Brain pericyte (primary cell): ENCODE data around the gene CNTNAP4.

ENCODE experiments used
- DNase-seq: peaks from one replicate; pipeline ENCODE4 v3.0.0-alpha.2; 2012; ENCODE audit warnings: low read depth, low spot score

Gene CNTNAP4

DNA sequence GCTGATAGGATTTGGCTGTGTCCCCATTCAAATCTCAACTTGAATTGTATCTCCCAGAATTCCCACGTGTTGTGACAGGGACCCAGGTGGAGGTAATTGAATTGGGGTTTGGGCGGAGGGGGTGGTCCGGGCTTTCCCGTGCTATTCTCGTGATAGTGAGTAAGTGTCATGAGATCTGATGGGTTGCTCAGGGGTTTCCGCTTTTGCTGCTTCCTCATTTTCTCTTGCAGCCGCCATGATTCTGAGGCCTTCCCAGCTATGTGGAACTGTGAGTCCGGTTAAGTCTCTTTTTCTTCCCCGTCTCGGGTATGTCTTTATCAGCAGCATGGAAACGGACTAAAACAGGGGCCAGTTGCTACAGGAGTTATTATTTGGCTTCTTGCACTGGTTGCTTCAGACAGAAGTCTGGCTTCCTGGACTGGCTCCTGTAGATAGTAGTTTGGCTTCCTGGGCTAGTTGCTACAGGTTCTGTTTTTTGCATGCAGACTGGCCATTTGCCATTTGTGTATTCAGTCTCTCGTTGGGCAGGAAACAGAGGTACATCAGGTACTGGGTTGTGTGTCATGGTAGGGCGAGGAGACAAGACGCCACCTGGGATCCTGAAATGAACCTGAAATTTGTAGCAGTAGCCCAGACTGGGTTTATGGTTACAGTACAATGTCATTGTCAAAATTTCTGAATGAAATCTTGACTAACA lies 32.6 kb downstream of the CNTNAP4 start:
- no peak for DNase-seq

DNA sequence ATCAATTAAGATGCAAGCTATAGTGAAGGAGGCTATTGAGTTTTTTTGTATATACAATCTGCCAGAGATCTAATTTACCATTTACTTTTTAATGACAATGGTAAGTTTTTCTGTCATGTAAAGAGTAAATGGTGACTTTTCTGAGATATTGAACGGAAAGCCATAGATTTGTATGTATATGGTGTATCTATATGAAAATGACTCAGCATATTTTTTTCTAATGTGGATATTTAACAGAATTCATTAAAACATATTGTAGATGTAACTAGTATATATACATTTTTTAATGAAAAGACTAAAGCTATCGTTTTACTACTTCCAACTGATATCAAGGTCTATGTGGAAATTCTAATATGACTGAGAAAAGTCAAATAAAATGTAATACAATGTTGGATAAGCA lies 34.1 kb downstream of the CNTNAP4 start:
- DNase-seq, result no peak

- no peak for DNase-seq
Observed at GRCh38 chr16:76318565-76318964, 41.4 kb downstream of the CNTNAP4 start.

GRCh38 chr16:76329106-76329505 lies 51.9 kb downstream of the CNTNAP4 start:
- no peak for DNase-seq

DNA sequence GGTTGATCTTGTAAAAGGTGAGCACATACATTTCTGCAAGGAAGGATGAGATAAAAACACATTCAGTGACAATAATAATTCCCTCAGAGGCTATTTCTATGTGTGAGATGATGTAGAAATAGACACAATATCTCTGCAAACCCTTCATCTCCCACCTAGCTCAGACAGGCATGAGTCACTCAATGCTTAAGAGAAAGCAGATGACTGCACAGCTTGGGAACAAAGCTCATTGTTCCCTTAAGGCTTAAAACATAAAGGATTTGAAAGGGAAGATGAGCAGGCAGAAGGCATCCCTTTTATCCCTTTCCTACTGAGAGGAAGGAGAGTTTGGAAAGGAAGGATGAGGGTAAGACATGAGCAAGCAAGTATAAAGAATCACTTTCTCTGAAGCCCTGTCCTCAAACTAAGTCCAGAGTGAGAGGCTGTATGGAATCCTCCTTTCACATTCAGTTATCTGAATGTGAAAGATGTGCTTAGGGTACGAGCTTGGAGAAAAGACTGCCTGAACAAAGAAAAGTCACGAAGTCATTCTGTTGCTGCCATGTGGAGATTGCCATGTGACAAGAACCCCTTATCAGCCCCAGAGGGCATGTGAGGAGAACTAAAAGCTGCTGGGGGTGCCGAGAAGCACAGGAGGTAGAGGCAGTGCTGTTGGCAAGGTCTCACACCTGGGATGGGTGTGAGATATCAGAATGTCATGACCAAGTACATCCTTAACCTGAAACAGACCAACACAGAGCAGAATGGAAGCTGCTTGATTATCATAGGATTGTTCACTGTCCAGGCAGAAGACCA lies 58.2 kb downstream of the CNTNAP4 start:
- no peak for DNase-seq

GRCh38 chr16:76336112-76336511 lies 58.9 kb downstream of the CNTNAP4 start:
- no peak for DNase-seq

GRCh38 chr16:76338472-76338871 lies 61.3 kb downstream of the CNTNAP4 start:
- no peak for DNase-seq

- DNase-seq, result no peak
Observed at GRCh38 chr16:76343769-76344168, 66.6 kb downstream of the CNTNAP4 start.

- no peak for DNase-seq
Observed at GRCh38 chr16:76345163-76345661, 68.0 kb downstream of the CNTNAP4 start.

DNA sequence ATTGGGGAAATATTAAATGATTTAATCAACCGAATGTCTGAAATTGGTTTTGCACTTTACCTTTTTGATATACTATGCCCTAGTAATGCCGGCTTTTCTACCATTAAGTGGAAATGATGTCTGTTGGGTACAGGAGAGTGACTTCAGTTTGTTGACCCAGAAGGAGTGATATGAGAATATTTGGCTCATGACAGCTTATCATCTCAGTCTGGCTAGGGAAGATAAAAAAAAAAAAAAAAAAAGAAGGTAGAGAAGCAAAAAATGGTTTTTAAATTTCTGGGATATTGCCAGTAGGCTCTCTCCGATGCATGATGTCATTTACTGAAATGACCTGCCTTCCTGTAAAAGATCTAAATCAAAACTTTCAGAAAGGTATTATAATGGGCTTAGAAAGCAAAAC lies 69.0 kb downstream of the CNTNAP4 start:
- no peak for DNase-seq

- DNase-seq, result no peak
Observed at GRCh38 chr16:76351441-76351840, 74.2 kb downstream of the CNTNAP4 start.

DNA sequence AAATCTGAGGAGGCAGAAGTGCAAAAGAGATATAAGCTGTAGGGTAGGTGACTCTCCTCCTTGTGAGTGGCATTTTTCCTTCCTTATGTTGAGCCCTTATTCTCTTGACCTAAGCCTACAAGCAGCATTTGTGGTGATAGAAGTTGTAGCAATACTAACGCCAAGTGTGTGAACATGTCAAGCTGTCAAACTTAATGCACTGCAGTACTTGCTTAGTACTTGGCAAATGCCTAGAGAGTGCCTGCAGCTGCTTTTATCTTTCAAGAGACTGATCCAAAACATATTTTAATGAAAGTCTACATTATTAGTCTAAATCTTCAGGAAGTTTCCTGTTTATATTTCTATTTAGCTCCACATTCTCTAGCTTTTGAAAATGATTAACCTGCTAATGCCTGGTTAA lies 83.2 kb downstream of the CNTNAP4 start:
- no peak for DNase-seq

- DNase-seq, result no peak
Observed at GRCh38 chr16:76370344-76370743, 93.1 kb downstream of the CNTNAP4 start.

DNA sequence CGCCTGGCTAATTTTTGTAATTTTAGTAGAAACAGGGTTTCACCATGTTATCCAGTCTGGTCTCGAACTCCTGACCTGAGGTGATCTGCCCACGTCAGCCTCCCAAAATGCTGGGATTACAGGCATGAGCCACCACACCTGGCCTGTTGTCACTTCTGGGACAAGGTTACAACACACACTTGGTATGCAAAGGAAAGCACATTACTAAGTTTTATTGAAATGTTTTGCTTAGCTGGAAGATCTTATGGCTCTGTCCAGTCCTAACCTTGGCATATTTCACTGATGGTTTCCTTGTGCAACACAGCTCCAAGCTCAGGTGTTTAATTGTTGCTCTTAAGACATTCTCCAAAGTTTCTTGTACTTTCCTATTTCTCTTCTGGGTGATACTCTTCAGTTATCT lies 94.2 kb downstream of the CNTNAP4 start:
- DNase-seq, result no peak

GRCh38 chr16:76373998-76374397 lies 96.8 kb downstream of the CNTNAP4 start:
- no peak for DNase-seq

DNA sequence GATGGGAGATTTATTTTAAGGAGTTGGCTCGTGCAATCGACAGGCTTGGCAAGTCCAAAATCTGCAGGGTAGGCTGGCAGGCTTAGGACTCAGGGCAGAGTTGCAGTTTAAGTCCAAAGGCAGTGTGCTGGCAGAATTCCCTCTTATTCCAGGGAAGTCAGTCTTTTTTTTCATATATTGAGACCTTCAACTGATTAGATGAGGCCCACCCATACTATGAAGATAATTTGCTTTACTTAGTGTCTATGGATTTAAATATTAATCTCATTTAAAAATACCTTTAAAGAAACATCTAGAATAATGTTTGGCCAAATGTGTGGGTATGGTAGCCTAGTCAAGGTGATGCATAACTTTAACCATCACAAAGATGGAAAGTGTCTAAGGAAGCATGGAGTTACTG lies 99.8 kb downstream of the CNTNAP4 start:
- DNase-seq, result no peak

DNA sequence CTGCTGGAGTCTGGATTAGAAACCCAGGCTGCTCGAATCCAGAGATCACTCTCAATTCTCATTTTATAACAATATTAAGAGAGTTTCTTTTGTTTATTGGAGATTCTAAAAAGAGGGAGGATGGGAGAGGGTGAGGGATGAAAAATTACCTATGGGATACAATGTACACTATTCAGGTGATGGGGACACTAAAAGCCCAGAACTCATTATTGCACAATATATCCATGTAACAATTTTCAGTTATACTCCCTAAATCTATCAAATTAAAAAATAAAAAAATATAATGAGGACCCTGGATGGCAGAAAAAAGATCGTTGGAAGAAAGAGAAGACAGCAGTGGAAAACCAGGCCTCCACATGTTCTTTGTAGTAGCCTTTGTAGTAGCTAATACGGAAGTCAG lies 100.8 kb downstream of the CNTNAP4 start:
- DNase-seq, result no peak

- no peak for DNase-seq
Observed at GRCh38 chr16:76381096-76381495, 103.9 kb downstream of the CNTNAP4 start.

- DNase-seq, result no peak
Observed at GRCh38 chr16:76385601-76386230, 108.5 kb downstream of the CNTNAP4 start.

GRCh38 chr16:76386784-76387183 lies 109.6 kb downstream of the CNTNAP4 start:
- no peak for DNase-seq

- DNase-seq, result no peak
Observed at GRCh38 chr16:76387994-76388393, 110.8 kb downstream of the CNTNAP4 start.

DNA sequence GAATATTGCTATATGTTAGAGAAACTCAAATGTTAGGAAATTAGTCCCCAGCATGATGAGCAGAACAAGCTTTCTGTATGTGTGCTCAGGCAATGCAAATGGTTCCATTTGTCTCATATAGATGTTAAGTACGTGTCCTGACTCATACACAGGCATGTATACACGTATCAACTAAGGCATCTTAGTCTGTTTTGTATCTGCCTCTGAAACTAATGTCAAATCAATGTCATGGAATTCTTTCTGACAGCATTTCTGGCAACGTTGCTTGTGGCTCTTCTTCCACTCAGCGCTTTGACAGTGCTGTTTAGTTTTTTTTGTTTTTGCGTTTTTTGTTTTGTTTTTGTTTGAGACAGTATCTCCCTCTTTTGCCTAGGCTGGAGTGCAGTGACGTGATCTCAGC lies 111.9 kb downstream of the CNTNAP4 start:
- DNase-seq, result no peak

DNA sequence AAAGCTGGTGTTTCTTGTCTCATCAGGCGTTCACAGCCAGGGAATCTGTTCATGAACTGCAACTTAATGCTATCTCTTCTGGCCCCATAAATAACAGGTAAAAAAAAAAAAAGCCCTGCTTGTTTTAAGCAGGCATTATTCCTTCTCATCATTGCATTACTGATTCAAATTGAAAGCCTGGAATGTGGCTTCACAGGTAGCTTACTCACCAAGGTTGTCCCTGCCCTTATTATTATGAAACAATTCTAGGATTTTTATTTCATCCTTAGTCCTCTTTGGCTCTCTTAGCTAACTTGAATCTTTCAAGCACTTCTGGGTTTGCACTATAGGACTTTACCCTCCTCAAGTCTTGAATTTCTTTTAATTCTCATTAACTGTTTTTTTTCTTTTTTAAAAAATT lies 113.3 kb downstream of the CNTNAP4 start:
- no peak for DNase-seq
